Measurements from ENCODE around the gene KCNIP4. TPM values are rescaled to one million over a fixed set of nuclear protein-coding genes. Genes with fewer than 3 reads are reported as not detected.
A peak's percentile ranks its signal among the peaks of the same experiment; 100 is the strongest.

Gene KCNIP4
- total and polyA plus RNA-seq, 11 donors, result 0.19 TPM; not detected in 10

- no peaks in the 10 kb centered on the region for H3K36me3 ChIP-seq
- H3K27ac ChIP-seq, result no peak overlapping the region
- H3K4me3 ChIP-seq, result no peak overlapping the region
- H3K9me3 ChIP-seq, result peaks cover 0 to 9% (median 0%) of the 10 kb centered on the region in 12 donors
- no peak for TF ChIP-seq POLR2A (IDR thresholded peaks at IDR 0.05)
- TF ChIP-seq, protein P1, sequence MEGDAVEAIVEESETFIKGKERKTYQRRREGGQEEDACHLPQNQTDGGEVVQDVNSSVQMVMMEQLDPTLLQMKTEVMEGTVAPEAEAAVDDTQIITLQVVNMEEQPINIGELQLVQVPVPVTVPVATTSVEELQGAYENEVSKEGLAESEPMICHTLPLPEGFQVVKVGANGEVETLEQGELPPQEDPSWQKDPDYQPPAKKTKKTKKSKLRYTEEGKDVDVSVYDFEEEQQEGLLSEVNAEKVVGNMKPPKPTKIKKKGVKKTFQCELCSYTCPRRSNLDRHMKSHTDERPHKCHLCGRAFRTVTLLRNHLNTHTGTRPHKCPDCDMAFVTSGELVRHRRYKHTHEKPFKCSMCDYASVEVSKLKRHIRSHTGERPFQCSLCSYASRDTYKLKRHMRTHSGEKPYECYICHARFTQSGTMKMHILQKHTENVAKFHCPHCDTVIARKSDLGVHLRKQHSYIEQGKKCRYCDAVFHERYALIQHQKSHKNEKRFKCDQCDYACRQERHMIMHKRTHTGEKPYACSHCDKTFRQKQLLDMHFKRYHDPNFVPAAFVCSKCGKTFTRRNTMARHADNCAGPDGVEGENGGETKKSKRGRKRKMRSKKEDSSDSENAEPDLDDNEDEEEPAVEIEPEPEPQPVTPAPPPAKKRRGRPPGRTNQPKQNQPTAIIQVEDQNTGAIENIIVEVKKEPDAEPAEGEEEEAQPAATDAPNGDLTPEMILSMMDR (IDR thresholded peaks at IDR 0.05), result no peak
- H3K27me3 ChIP-seq, result no peaks in the 10 kb centered on the region
- no peaks in the 10 kb centered on the region for H3K4me1 ChIP-seq
- ATAC-seq (no peak), DNase-seq (no peak)
- intact Hi-C loops (cut with DNase I), result no loop called here
Measured at GRCh38 chr4:21083413-21083812, 865.2 kb downstream of the KCNIP4 start.

DNA sequence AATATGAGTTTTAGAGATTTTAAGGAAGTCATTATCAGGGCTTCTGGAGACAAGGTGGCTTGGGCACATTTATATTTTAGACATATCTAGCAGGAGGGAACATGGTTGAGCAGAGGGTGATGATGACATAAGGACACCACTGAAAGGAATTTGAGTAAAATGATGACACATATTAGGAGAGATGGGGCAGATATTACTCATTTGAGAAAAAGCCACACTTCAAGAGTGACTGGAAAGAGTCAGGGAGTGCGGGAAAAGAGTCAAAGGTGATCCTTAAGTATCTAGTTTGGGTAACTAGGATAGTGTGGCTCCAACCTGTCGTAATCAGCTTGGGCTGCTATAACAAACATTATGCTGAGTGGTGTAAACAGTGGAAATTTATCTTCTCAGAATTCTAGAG is 870.6 kb downstream of the KCNIP4 start:
- Histone ChIP-seq H3K27me3 (no peaks in the 10 kb centered on the region), H3K4me1 (no peaks in the 10 kb centered on the region), H3K4me3 (no peak overlapping the region), H3K27ac (no peak overlapping the region), H3K36me3 (no peaks in the 10 kb centered on the region), H3K9me3 (peaks cover 0 to 9% (median 0%) of the 10 kb centered on the region in 12 donors)
- intact Hi-C loops (cut with DNase I), result no loop called here
- no peak for TF ChIP-seq POLR2A (IDR thresholded peaks at IDR 0.05)
- TF ChIP-seq, protein P1 (IDR thresholded peaks at IDR 0.05), result no peak
- DNase-seq, result no peak
- ATAC-seq, result no peak
- WGBS, 4 donors, result 62 to 70% (median 64%) methylated on average over 2 of the region's 2 CpGs

DNA sequence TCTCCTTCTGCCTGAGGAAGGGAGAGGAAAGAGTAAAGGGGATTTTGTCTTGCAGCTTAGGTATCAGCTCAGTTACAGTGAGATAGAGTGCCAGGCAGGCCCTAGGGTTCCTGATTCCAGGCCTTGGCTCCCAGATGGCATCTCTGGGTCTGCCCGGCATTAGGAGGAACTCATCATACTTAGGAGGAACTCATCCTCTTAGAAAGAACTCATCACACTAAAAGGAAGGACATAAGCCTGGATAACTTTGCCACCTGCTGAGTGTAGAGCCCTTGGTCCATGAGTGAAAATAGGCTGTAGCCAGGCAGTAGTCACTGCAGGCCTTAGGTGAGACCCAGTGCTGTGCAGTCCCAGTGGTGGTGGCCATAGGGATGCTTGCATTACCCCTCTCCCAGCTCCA is 881.2 kb downstream of the KCNIP4 start:
- H3K27ac ChIP-seq, result no peak overlapping the region
- 87 to 92% (median 88%) methylated on average over 1 of the region's 1 CpG for WGBS, 4 donors
- ATAC-seq, result peak in 1 of 4 donors; percentile 15

GRCh38 chr4:21061902-21062301 is 886.7 kb downstream of the KCNIP4 start:
- Histone ChIP-seq H3K27me3 (no peaks in the 10 kb centered on the region), H3K4me1 (no peaks in the 10 kb centered on the region), H3K4me3 (no peak overlapping the region), H3K36me3 (no peaks in the 10 kb centered on the region), H3K27ac (no peak overlapping the region), H3K9me3 (peaks cover 0 to 4% (median 0%) of the 10 kb centered on the region in 12 donors)
- intact Hi-C loops (cut with DNase I), result no loop called here
- no peak for TF ChIP-seq POLR2A (IDR thresholded peaks at IDR 0.05)
- TF ChIP-seq, protein P1 (IDR thresholded peaks at IDR 0.05), result no peak
- WGBS, 4 donors, result 38 to 62% (median 53%) methylated on average over 1 of the region's 1 CpG
- DNase-seq, result no peak
- no peak for ATAC-seq

More for the DNA sequence above, 881.2 kb downstream of the KCNIP4 start:
- intact Hi-C loops (cut with DNase I), result no loop called here
- Histone ChIP-seq H3K9me3 (peaks cover 0 to 5% (median 0%) of the 10 kb centered on the region in 12 donors), H3K4me1 (no peaks in the 10 kb centered on the region), H3K4me3 (no peak overlapping the region), H3K27me3 (no peaks in the 10 kb centered on the region), H3K36me3 (no peaks in the 10 kb centered on the region)
- no peak for DNase-seq
- TF ChIP-seq, protein P1 (IDR thresholded peaks at IDR 0.05), result no peak
- no peak for TF ChIP-seq POLR2A (IDR thresholded peaks at IDR 0.05)

Data from heart left ventricle (tissue), 16 donors.